NCI-H2227 (cell line): Measurements from ENCODE around the gene CCDC92B.
"Not testable (repeated sequence)": the region's sequence is repeated elsewhere in the genome, so short reads cannot be mapped to it uniquely, and the experiment has no call there.

Experiments used
- DNase-seq: peaks from one replicate; lab custom pipeline; 2025; ENCODE audit not compliant: unreplicated experiment; lab: John Stamatoyannopoulos, UW

CCDC92B gene

DNA sequence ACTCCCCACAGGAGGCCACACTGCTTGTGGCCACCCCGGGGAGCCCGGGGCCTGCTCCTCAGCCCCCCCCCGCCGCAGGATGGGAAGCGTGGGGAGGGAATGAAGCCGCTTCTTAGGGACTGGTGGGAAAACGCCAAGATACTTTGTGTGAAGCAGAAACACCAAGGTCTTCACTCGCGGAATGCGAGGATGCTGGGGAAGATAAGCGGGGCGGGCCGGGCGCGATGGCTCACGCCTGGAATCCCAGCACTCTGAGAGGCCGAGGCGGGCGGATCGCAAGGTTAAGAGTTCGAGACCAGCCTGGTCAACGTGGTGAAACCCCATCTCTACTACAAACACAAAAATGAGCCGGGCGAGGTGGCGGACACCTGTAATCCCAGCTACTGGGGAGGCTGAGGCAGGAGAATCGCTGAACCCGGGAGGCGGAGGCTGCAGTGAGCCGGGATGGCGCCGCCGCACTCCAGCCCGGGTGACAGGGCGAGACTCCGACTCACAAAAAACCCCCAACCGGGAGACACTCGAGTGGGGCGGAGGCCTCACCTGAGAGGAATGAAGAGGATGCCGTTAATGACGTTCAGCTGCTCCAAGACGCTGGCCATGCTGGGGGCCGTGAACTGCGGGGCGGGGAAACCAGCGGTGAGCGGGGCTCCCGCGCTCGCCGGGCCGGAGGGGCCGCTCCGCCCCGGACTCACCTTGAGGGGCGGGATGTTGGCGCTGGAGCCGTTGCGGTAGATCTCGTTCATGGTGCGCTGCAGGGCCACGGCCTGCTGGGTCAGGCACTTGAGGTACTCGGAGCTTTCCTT, 58.2 kb downstream of the CCDC92B start:
- no peak for DNase-seq

DNA sequence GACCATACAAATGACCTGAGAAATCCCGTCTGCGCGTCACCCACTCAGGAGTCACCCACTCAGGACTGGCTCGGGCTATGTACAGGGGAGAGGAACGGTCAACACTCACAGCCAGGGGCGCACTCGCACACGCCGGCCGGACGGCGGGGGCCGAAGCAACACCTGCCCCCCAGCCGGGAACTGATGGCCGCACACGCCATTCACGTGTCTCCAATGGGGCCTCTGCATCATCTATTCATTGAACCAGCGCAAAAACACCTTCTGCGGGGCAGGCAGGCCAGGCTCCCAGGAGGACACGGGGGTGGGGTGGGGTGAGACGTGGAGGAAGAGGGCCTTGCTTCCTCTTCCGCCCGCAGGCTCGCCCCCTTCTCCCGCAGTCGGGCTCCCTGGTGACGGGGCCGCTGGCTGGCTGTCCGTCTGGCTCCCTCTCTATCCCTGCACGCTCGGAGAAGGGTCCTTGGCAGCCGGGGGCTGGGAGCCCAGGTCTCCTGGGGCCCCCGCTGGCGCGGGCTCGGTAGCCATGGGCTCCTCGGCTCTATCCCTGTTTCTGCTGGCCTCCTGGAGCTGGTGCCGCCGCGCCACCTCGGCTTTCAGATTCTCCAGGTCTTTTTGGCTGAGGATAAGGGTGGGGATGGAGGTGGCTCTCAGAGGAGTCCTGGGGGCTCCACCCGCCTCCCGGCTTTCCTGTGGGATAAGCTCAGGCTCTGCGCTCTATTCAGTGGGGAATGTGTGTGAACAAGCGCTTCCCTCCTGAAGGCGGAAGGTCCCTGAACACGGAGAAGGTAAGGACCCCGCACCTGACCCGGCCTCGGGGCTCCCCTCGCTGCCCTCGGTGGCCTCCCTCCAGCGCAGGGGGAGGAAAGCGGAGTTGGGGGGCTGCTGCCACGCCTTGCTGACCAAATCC, 59.0 kb downstream of the CCDC92B start:
- DNase-seq, result no peak

- DNase-seq, result no peak
These were observed 59.9 kb downstream of the CCDC92B start for GRCh38 chr17:2689411-2690164.

- no peak for DNase-seq
These were observed 60.8 kb downstream of the CCDC92B start for GRCh38 chr17:2688351-2689342.

- no peak for DNase-seq
These were observed 62.4 kb downstream of the CCDC92B start for GRCh38 chr17:2687074-2687418.

- DNase-seq, result no peak
These were observed 63.8 kb downstream of the CCDC92B start for GRCh38 chr17:2685696-2686095.

GRCh38 chr17:2684549-2684948, 64.9 kb downstream of the CCDC92B start:
- no peak for DNase-seq

GRCh38 chr17:2683912-2684311, 65.5 kb downstream of the CCDC92B start:
- no peak for DNase-seq

DNA sequence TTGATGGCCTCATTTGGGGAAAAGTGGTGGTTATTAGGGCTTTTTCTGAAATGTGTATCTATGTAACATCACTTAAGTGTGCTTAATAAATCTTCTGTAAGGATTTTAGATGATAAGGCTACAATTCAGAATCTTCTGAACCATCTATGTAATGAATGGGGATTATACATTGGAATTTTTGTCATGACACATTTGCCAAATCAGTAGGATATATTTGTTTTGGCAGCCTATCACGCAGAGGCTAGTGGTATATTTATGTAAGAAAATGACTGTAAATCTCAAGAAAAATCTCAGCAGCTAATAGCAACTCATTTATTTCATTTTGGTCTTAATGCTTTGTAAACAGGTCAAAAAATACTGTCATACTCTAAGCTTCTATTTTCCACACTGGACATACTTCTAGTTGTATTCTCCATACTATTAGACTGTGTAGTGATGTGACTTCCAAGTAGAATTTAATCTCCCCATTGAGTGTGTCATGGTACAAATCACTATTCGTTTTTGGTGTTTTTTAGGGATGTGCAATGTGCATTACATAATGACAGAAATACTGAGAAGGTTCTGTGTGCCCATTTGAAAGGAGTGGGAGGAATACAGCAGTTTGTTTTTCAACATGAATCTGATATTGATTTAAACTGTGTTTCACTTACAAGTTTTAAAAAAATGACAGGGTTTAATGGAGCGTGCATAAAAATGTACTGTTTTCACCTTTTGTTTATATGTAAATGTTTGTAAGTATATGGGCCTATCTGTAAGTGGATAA, 67.1 kb downstream of the CCDC92B start:
- no peak for DNase-seq

- no peak for DNase-seq
These were observed 67.8 kb downstream of the CCDC92B start for GRCh38 chr17:2681650-2682049.

DNA sequence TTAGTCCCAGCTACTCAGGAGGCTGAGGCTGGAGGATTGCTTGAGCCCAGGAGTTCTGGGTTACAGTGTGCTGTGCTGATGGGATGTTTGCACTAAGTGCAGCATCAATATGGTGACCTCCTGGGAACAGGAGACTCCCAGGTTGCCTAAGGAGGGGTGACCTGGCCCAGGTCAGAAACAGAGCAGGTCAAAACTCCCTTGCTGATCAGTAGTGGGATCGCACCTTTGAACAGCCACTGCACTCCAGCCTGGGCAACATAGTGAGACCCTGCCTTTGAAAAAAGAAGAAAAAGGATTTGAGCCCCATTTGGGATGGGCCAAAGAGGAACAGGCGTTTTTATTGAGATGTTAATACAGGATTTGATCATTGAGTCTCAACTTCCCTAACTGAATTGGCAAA, 68.5 kb downstream of the CCDC92B start:
- DNase-seq, result no peak

GRCh38 chr17:2679247-2679646, 70.2 kb downstream of the CCDC92B start:
- DNase-seq, result not testable (repeated sequence)
